K562 (cell line): Measurements from ENCODE around the gene ST6GALNAC1. TPM values are rescaled to one million over a fixed set of nuclear protein-coding genes. Genes with fewer than 3 reads are reported as not detected.

Experiments
- BCL6 ChIP-seq: fragments of 250-450 bp; sonication (Bioruptor Pico); IDR thresholded peaks from 2 replicates; pipeline ENCODE4 v1.4.0; 2020
- CREB1 ChIP-seq, 2 experiments: sonication (generic) in 1 of 2; formaldehyde crosslinking in 1 of 2; IDR thresholded peaks; 2 replicates each; pipeline versions ENCODE4 v1.6.1 to v1.8.0; 2012 to 2022; ENCODE audit warnings: inconsistent platforms in 1 of 2, mild to moderate bottlenecking in 1 of 2, missing genetic modification reagents in 1 of 2, moderate library complexity in 1 of 2
- ELF2 ChIP-seq: fragments of 250-450 bp; sonication (Bioruptor Pico); IDR thresholded peaks from 2 replicates; pipeline ENCODE4 v1.5.0; 2021; ENCODE audit warnings: mild to moderate bottlenecking
- HMGN3 ChIP-seq: IDR thresholded peaks from 2 replicates; pipeline ENCODE4 v1.6.1; 2011; ENCODE audit warnings: borderline replicate concordance, low read depth, mild to moderate bottlenecking, mixed read lengths, low read length; ENCODE audit not compliant: insufficient read length; ENCODE audit errors: extremely low read depth
- ILF3 ChIP-seq: fragments of 450-650 bp; IDR thresholded peaks from 2 replicates; pipeline ENCODE4 v1.6.1; 2018; ENCODE audit warnings: antibody characterized with exemption, mild to moderate bottlenecking, moderate library complexity, borderline replicate concordance
- IRF1 ChIP-seq: sonication (generic); formaldehyde crosslinking; IDR thresholded peaks from 2 replicates; pipeline ENCODE4 v1.8.0; 2022; ENCODE audit warnings: missing genetic modification reagents, mild to moderate bottlenecking, borderline replicate concordance
- KAT7 ChIP-seq: sonication (generic); formaldehyde crosslinking; IDR thresholded peaks from 2 replicates; pipeline ENCODE4 v1.8.0; 2022; ENCODE audit warnings: missing genetic modification reagents, mild to moderate bottlenecking, borderline replicate concordance
- NR2F6 ChIP-seq: fragments of 450-650 bp; formaldehyde crosslinking; IDR thresholded peaks from 2 replicates; pipeline ENCODE4 v1.4.0; 2020; ENCODE audit warnings: mild to moderate bottlenecking
- PREB ChIP-seq: sonication (generic); formaldehyde crosslinking; IDR thresholded peaks from 2 replicates; pipeline ENCODE4 v1.8.1; 2023; ENCODE audit warnings: mild to moderate bottlenecking, missing genetic modification reagents
- RBM14 ChIP-seq: fragments of 200-400 bp; formaldehyde crosslinking; IDR thresholded peaks from 2 replicates; pipeline ENCODE4 v1.6.1; 2018; ENCODE audit warnings: low read depth, mild to moderate bottlenecking, low read length, moderate library complexity, borderline replicate concordance; ENCODE audit not compliant: insufficient read depth
- ZFPM2 ChIP-seq: fragments of 250-450 bp; sonication (Bioruptor Pico); IDR thresholded peaks from 2 replicates; pipeline ENCODE4 v1.5.1; 2022; ENCODE audit warnings: mild to moderate bottlenecking
- ZNF134 ChIP-seq: fragments of 250-450 bp; sonication (Bioruptor Pico); conservative IDR thresholded peaks from 2 replicates; pipeline ENCODE4 v1.4.0; 2020
- polyA plus RNA-seq, 8 experiments: library from polyadenylated mRNA; depleted of rRNA in 4 of 8; stranded (reverse) in 5 of 8; unstranded in 3 of 8; fragments of >200 nt; fragmentation: Nextera tagmentation in 2 of 8; fragmentation: Illumina TruSeq in 1 of 8; extraction: Ambion mirVana in 2 of 8; extraction: Trizol in 1 of 8; gene quantifications; 2 replicates each; pipeline versions ENCODE4 v1.2.1 to v1.2.3, GENCODE V29; 2011 to 2014; ENCODE audit warnings: inconsistent platforms in 1 of 8, missing spikeins in 1 of 8
- total RNA-seq, 7 experiments: library from RNA; depleted of rRNA in 6 of 7; stranded (reverse); fragments of >200 nt in 6 of 7; fragmentation: Illumina TruSeq in 2 of 7; extraction: Trizol in 2 of 7; gene quantifications; 2 replicates each; pipeline versions ENCODE4 v1.2.1 to v1.2.3, GENCODE V29; 2011 to 2021; ENCODE audit warnings: low replicate concordance in 1 of 7
- TF ChIP-seq, protein P1 (sequence below): fragments of 450-650 bp; IDR thresholded peaks from 2 replicates; pipeline ENCODE4 v1.6.1; 2017; ENCODE audit warnings: antibody characterized with exemption, mild to moderate bottlenecking
- TF ChIP-seq, protein P2 (sequence below): fragments of 450-650 bp; IDR thresholded peaks from 2 replicates; pipeline ENCODE4 v1.6.1; 2018; ENCODE audit not compliant: partially characterized antibody

The ST6GALNAC1 gene
- total and polyA plus RNA-seq, 9 of the 15 experiments (the other 6 are each of a cell fraction or from before 2014, with no cell fraction given), result 20.6 to 68.4 (median 50.5) TPM

GRCh38 chr17:76641501-76641900 is 2.1 kb downstream of the ST6GALNAC1 start (continued):
- TF ChIP-seq, protein P1, sequence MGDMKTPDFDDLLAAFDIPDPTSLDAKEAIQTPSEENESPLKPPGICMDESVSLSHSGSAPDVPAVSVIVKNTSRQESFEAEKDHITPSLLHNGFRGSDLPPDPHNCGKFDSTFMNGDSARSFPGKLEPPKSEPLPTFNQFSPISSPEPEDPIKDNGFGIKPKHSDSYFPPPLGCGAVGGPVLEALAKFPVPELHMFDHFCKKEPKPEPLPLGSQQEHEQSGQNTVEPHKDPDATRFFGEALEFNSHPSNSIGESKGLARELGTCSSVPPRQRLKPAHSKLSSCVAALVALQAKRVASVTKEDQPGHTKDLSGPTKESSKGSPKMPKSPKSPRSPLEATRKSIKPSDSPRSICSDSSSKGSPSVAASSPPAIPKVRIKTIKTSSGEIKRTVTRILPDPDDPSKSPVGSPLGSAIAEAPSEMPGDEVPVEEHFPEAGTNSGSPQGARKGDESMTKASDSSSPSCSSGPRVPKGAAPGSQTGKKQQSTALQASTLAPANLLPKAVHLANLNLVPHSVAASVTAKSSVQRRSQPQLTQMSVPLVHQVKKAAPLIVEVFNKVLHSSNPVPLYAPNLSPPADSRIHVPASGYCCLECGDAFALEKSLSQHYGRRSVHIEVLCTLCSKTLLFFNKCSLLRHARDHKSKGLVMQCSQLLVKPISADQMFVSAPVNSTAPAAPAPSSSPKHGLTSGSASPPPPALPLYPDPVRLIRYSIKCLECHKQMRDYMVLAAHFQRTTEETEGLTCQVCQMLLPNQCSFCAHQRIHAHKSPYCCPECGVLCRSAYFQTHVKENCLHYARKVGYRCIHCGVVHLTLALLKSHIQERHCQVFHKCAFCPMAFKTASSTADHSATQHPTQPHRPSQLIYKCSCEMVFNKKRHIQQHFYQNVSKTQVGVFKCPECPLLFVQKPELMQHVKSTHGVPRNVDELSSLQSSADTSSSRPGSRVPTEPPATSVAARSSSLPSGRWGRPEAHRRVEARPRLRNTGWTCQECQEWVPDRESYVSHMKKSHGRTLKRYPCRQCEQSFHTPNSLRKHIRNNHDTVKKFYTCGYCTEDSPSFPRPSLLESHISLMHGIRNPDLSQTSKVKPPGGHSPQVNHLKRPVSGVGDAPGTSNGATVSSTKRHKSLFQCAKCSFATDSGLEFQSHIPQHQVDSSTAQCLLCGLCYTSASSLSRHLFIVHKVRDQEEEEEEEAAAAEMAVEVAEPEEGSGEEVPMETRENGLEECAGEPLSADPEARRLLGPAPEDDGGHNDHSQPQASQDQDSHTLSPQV, result no peak
- TF ChIP-seq ILF3 (no peak), CREB1 (IDR thresholded peaks at IDR 0.05) (no peak), CREB1 (CRISPR knock-in tag; IDR thresholded peaks at IDR 0.05) (no peak), KAT7 (CRISPR knock-in tag) (0 out of 2 replicates have a peak, but pooled peaks have one; percentile 42), IRF1 (CRISPR knock-in tag) (no peak), ZNF134 (no peak), PREB (CRISPR knock-in tag) (no peak), RBM14 (no peak), ELF2 (CRISPR knock-in tag) (0 out of 2 replicates have a peak, but pooled peaks have one; percentile 53), NR2F6 (CRISPR knock-in tag) (no peak), HMGN3 (no peak), BCL6 (CRISPR knock-in tag) (no peak), ZFPM2 (no peak)
- TF ChIP-seq, protein P2, sequence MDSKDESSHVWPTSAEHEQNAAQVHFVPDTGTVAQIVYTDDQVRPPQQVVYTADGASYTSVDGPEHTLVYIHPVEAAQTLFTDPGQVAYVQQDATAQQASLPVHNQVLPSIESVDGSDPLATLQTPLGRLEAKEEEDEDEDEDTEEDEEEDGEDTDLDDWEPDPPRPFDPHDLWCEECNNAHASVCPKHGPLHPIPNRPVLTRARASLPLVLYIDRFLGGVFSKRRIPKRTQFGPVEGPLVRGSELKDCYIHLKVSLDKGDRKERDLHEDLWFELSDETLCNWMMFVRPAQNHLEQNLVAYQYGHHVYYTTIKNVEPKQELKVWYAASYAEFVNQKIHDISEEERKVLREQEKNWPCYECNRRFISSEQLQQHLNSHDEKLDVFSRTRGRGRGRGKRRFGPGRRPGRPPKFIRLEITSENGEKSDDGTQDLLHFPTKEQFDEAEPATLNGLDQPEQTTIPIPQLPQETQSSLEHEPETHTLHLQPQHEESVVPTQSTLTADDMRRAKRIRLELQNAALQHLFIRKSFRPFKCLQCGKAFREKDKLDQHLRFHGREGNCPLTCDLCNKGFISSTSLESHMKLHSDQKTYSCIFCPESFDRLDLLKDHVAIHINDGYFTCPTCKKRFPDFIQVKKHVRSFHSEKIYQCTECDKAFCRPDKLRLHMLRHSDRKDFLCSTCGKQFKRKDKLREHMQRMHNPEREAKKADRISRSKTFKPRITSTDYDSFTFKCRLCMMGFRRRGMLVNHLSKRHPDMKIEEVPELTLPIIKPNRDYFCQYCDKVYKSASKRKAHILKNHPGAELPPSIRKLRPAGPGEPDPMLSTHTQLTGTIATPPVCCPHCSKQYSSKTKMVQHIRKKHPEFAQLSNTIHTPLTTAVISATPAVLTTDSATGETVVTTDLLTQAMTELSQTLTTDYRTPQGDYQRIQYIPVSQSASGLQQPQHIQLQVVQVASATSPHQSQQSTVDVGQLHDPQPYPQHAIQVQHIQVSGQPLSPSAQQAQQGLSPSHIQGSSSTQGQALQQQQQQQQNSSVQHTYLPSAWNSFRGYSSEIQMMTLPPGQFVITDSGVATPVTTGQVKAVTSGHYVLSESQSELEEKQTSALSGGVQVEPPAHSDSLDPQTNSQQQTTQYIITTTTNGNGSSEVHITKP, result no peak
